HepG2 (cell line): ENCODE results near the gene HNF1B. TPM values are rescaled to one million over a fixed set of nuclear protein-coding genes. Genes with fewer than 3 reads are reported as not detected.

Experiments used
- PHF8 ChIP-seq: sonication (generic); formaldehyde crosslinking; IDR thresholded peaks from 2 replicates; pipeline ENCODE4 v1.5.0; 2020; ENCODE audit warnings: missing genetic modification reagents
- POLR2AphosphoS2 ChIP-seq: IDR thresholded peaks from 2 replicates; pipeline ENCODE4 v1.6.1; 2011; ENCODE audit warnings: low read depth, low read length, improper control_type of control experiment
- SATB2 ChIP-seq: sonication (generic); formaldehyde crosslinking; IDR thresholded peaks from 2 replicates; pipeline ENCODE4 v1.5.0; 2020; ENCODE audit warnings: missing genetic modification reagents
- SMARCE1 ChIP-seq: fragments of 450-650 bp; IDR thresholded peaks from 2 replicates; pipeline ENCODE4 v1.6.1; 2017; ENCODE audit warnings: borderline replicate concordance
- ZNF468 ChIP-seq: sonication (generic); formaldehyde crosslinking; IDR thresholded peaks from 2 replicates; pipeline ENCODE4 v1.8.0; 2022; ENCODE audit warnings: mild to moderate bottlenecking, moderate library complexity, missing genetic modification reagents
- ZNF577 ChIP-seq: sonication (generic); formaldehyde crosslinking; IDR thresholded peaks from 2 replicates; pipeline ENCODE4 v1.4.0; 2020; ENCODE audit warnings: mild to moderate bottlenecking, low read depth, missing genetic modification reagents, borderline replicate concordance
- ZNF652 ChIP-seq: IDR thresholded peaks from 2 replicates; pipeline ENCODE4 v1.6.1; 2016; ENCODE audit warnings: low read depth, borderline replicate concordance
- ZNF879 ChIP-seq: sonication (generic); formaldehyde crosslinking; IDR thresholded peaks from 2 replicates; pipeline ENCODE4 v1.8.1; 2023; ENCODE audit warnings: missing genetic modification reagents
- polyA plus RNA-seq, 8 experiments: library from polyadenylated mRNA; depleted of rRNA in 3 of 8; stranded (reverse) in 7 of 8; unstranded in 1 of 8; fragments of >200 nt; fragmentation: Illumina TruSeq in 4 of 8; extraction: Trizol in 4 of 8; gene quantifications; 2 replicates each; pipeline versions ENCODE4 v1.2.1 to v1.2.3, GENCODE V29; 2011 to 2016; ENCODE audit warnings: low read depth in 4 of 8, missing spikeins in 1 of 8, mixed read lengths in 1 of 8; ENCODE audit not compliant: insufficient read depth in 1 of 8
- total RNA-seq, 5 experiments: library from RNA; depleted of rRNA; stranded (reverse); fragments of >200 nt; fragmentation: Illumina TruSeq; extraction: Trizol; gene quantifications; 2 replicates each; pipeline ENCODE4 v1.2.3, GENCODE V29; 2016; ENCODE audit warnings: low read depth in 1 of 5
- TF ChIP-seq, protein P1 (sequence below): sonication (generic); formaldehyde crosslinking; IDR thresholded peaks from 2 replicates; pipeline ENCODE4 v1.5.0; 2020; ENCODE audit warnings: mild to moderate bottlenecking, missing genetic modification reagents, borderline replicate concordance
- TF ChIP-seq, protein P2 (sequence below): sonication (generic); formaldehyde crosslinking; IDR thresholded peaks from 2 replicates; pipeline ENCODE4 v1.9.0; 2021; ENCODE audit warnings: missing genetic modification reagents, borderline replicate concordance
- TF ChIP-seq, protein P3 (sequence below): sonication (generic); formaldehyde crosslinking; IDR thresholded peaks from 2 replicates; pipeline ENCODE4 v1.9.0; 2021; ENCODE audit warnings: missing genetic modification reagents, mild to moderate bottlenecking, borderline replicate concordance
- TF ChIP-seq, protein P4 (sequence below): sonication (generic); formaldehyde crosslinking; IDR thresholded peaks from 2 replicates; pipeline ENCODE4 v1.4.0; 2020; ENCODE audit warnings: mild to moderate bottlenecking, missing genetic modification reagents
- TF ChIP-seq, protein P5 (sequence below): sonication (generic); formaldehyde crosslinking; IDR thresholded peaks from 2 replicates; pipeline ENCODE4 v1.5.1; 2020; ENCODE audit warnings: missing genetic modification reagents, mild to moderate bottlenecking, borderline replicate concordance
- TF ChIP-seq, protein P6 (sequence below): sonication (generic); formaldehyde crosslinking; IDR thresholded peaks from 2 replicates; pipeline ENCODE4 v1.5.0; 2020; ENCODE audit warnings: missing genetic modification reagents

The HNF1B gene
- total and polyA plus RNA-seq, 2 of the 13 experiments (the other 11 are each of a cell fraction or from before 2014, with no cell fraction given), result 1.9 to 5.3 TPM

DNA sequence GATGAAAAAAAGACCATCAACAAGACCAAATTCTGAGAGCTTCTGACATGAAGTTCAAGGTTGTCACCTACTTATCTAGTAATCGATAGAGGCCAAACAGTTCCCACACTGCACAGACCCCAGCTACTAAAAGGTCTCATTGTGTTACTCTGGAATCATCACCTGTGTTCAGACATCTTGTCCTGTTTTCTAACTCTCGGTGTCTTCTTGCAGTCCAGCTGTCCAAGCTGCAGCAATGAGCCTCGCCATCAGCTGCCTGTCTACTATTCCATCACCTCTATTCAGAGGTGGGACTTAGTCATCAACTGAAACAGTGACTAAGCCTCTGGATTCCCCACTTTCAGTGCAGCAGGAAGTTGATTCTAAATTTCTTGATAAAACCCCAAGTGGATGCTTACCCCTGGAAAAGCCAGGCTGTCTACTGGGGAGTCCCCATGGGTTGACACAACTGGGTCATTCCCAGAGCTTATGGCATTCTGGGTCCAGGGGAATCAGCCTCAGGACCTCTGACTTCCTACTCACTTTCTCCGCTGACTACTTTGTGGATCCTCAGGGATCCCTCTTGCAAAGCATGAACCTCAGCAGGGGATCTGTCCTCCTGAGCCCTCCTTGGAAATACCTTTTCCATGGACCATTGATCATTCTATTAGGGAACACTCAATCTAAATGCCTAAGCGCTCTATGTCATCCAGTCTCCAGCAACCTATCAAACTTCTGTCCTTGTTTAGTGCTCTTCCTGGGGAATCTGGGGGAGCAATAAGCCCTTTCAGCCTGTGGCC lies 46.5 kb downstream of the HNF1B start (continued):
- TF ChIP-seq, protein P1, sequence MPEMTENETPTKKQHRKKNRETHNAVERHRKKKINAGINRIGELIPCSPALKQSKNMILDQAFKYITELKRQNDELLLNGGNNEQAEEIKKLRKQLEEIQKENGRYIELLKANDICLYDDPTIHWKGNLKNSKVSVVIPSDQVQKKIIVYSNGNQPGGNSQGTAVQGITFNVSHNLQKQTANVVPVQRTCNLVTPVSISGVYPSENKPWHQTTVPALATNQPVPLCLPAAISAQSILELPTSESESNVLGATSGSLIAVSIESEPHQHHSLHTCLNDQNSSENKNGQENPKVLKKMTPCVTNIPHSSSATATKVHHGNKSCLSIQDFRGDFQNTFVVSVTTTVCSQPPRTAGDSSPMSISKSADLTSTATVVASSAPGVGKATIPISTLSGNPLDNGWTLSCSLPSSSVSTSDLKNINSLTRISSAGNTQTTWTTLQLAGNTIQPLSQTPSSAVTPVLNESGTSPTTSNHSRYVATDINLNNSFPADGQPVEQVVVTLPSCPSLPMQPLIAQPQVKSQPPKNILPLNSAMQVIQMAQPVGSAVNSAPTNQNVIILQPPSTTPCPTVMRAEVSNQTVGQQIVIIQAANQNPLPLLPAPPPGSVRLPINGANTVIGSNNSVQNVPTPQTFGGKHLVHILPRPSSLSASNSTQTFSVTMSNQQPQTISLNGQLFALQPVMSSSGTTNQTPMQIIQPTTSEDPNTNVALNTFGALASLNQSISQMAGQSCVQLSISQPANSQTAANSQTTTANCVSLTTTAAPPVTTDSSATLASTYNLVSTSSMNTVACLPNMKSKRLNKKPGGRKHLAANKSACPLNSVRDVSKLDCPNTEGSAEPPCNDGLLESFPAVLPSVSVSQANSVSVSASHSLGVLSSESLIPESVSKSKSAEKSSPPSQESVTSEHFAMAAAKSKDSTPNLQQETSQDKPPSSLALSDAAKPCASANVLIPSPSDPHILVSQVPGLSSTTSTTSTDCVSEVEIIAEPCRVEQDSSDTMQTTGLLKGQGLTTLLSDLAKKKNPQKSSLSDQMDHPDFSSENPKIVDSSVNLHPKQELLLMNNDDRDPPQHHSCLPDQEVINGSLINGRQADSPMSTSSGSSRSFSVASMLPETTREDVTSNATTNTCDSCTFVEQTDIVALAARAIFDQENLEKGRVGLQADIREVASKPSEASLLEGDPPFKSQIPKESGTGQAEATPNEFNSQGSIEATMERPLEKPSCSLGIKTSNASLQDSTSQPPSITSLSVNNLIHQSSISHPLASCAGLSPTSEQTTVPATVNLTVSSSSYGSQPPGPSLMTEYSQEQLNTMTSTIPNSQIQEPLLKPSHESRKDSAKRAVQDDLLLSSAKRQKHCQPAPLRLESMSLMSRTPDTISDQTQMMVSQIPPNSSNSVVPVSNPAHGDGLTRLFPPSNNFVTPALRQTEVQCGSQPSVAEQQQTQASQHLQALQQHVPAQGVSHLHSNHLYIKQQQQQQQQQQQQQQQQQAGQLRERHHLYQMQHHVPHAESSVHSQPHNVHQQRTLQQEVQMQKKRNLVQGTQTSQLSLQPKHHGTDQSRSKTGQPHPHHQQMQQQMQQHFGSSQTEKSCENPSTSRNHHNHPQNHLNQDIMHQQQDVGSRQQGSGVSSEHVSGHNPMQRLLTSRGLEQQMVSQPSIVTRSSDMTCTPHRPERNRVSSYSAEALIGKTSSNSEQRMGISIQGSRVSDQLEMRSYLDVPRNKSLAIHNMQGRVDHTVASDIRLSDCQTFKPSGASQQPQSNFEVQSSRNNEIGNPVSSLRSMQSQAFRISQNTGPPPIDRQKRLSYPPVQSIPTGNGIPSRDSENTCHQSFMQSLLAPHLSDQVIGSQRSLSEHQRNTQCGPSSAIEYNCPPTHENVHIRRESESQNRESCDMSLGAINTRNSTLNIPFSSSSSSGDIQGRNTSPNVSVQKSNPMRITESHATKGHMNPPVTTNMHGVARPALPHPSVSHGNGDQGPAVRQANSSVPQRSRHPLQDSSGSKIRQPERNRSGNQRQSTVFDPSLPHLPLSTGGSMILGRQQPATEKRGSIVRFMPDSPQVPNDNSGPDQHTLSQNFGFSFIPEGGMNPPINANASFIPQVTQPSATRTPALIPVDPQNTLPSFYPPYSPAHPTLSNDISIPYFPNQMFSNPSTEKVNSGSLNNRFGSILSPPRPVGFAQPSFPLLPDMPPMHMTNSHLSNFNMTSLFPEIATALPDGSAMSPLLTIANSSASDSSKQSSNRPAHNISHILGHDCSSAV (CRISPR knock-in tag), result no peak
- TF ChIP-seq PHF8 (CRISPR knock-in tag) (no peak; the same call in 1 of the 2 replicates), ZNF468 (CRISPR knock-in tag) (no peak), SATB2 (CRISPR knock-in tag) (no peak), ZNF879 (no peak), ZNF577 (CRISPR knock-in tag) (no peak), ZNF652 (0 out of 2 replicates have a peak, but pooled peaks have one; percentile 14), SMARCE1 (no peak), POLR2AphosphoS2 (no peak)
- TF ChIP-seq, protein P2, sequence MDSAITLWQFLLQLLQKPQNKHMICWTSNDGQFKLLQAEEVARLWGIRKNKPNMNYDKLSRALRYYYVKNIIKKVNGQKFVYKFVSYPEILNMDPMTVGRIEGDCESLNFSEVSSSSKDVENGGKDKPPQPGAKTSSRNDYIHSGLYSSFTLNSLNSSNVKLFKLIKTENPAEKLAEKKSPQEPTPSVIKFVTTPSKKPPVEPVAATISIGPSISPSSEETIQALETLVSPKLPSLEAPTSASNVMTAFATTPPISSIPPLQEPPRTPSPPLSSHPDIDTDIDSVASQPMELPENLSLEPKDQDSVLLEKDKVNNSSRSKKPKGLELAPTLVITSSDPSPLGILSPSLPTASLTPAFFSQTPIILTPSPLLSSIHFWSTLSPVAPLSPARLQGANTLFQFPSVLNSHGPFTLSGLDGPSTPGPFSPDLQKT (CRISPR knock-in tag), result no peak
- TF ChIP-seq, protein P3, sequence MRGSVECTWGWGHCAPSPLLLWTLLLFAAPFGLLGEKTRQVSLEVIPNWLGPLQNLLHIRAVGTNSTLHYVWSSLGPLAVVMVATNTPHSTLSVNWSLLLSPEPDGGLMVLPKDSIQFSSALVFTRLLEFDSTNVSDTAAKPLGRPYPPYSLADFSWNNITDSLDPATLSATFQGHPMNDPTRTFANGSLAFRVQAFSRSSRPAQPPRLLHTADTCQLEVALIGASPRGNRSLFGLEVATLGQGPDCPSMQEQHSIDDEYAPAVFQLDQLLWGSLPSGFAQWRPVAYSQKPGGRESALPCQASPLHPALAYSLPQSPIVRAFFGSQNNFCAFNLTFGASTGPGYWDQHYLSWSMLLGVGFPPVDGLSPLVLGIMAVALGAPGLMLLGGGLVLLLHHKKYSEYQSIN, result no peak
- TF ChIP-seq, protein P4, sequence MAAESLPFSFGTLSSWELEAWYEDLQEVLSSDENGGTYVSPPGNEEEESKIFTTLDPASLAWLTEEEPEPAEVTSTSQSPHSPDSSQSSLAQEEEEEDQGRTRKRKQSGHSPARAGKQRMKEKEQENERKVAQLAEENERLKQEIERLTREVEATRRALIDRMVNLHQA (CRISPR knock-in tag), result no peak
- TF ChIP-seq, protein P5, sequence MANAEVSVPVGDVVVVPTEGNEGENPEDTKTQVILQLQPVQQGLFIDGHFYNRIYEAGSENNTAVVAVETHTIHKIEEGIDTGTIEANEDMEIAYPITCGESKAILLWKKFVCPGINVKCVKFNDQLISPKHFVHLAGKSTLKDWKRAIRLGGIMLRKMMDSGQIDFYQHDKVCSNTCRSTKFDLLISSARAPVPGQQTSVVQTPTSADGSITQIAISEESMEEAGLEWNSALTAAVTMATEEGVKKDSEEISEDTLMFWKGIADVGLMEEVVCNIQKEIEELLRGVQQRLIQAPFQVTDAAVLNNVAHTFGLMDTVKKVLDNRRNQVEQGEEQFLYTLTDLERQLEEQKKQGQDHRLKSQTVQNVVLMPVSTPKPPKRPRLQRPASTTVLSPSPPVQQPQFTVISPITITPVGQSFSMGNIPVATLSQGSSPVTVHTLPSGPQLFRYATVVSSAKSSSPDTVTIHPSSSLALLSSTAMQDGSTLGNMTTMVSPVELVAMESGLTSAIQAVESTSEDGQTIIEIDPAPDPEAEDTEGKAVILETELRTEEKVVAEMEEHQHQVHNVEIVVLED, result peak; percentile 52; the same call in 1 of the 2 replicates
- TF ChIP-seq, protein P6, sequence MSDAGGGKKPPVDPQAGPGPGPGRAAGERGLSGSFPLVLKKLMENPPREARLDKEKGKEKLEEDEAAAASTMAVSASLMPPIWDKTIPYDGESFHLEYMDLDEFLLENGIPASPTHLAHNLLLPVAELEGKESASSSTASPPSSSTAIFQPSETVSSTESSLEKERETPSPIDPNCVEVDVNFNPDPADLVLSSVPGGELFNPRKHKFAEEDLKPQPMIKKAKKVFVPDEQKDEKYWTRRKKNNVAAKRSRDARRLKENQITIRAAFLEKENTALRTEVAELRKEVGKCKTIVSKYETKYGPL, result no peak
